Upper lobe of left lung (tissue), 4 donors: ENCODE results near the gene GSTM4.

Experiments used
- POLR2A ChIP-seq, 4 donors: fragments of 450-650 bp; IDR thresholded peaks; one replicate each; pipeline ENCODE4 v1.5.1; 2016 to 2017; ENCODE audit warnings: antibody characterized with exemption in 4 of 4, mild to moderate bottlenecking in 2 of 4
- POLR2AphosphoS5 ChIP-seq, 2 donors: sonication (generic); formaldehyde crosslinking; IDR thresholded peaks; one replicate each; pipeline ENCODE4 v1.5.1; 2017; ENCODE audit warnings: antibody characterized with exemption in 2 of 2
- TF ChIP-seq, protein P1 (sequence below), 6 experiments: fragments of 450-650 bp in 4 of 6; fragments of 200-600 bp in 2 of 6; sonication (generic) in 2 of 6; IDR thresholded peaks; one replicate each; pipeline ENCODE4 v1.5.1; 2016 to 2019; ENCODE audit warnings: antibody characterized with exemption in 6 of 6

DNA sequence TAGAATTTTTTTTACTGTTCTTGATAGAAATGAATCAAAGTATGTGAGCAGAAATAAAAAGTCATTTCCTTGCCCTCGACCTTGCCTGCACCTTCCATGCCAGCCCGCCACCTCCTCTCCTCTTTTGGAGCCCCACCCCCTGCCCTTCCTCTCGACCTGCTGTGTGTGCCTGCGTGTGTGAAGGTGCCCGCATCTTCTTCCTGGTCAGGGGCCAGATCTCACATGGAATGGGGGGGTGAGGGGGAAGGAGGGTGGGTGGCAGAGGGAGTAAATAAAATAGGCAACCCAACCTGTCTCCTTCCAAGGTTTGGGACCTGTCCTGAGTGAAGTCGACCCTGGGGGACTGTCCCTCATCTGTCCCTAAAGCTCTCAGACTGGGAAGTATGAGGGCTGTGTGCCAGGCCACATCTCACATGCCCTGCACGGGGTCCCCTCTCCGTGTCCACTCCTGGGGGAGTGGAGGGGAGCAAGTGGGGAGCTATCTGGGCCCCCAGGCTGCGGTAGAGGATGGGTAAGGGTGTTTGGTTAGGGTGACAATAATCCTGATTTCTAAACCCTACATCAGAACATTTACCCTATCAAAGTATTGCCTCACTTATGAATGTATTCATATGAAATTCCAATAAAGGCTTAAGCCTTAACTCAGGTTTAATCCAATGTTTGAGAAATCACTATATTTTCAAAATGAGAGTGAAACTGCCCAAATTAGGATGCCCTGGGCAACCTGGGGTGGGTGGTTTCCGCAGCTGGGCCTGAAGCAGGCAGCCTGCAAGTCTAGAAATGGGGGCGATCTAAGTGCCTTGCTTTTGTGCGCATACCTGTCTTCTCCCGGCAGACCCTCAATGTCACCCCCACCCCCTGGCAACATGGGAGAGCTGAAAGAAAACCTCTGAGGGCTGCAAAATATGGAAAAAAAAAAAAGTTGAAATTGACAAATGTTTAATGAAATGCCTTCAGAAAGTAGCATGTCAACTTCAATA lies 20.8 kb upstream of the GSTM4 start:
- TF ChIP-seq, protein P1, sequence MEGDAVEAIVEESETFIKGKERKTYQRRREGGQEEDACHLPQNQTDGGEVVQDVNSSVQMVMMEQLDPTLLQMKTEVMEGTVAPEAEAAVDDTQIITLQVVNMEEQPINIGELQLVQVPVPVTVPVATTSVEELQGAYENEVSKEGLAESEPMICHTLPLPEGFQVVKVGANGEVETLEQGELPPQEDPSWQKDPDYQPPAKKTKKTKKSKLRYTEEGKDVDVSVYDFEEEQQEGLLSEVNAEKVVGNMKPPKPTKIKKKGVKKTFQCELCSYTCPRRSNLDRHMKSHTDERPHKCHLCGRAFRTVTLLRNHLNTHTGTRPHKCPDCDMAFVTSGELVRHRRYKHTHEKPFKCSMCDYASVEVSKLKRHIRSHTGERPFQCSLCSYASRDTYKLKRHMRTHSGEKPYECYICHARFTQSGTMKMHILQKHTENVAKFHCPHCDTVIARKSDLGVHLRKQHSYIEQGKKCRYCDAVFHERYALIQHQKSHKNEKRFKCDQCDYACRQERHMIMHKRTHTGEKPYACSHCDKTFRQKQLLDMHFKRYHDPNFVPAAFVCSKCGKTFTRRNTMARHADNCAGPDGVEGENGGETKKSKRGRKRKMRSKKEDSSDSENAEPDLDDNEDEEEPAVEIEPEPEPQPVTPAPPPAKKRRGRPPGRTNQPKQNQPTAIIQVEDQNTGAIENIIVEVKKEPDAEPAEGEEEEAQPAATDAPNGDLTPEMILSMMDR (IDR thresholded peaks at IDR 0.05) = no peak
- TF ChIP-seq POLR2A (IDR thresholded peaks at IDR 0.05) (no peak), POLR2AphosphoS5 (IDR thresholded peaks at IDR 0.05) (no peak)
